ENCODE results near the gene LIMS2.

DNA sequence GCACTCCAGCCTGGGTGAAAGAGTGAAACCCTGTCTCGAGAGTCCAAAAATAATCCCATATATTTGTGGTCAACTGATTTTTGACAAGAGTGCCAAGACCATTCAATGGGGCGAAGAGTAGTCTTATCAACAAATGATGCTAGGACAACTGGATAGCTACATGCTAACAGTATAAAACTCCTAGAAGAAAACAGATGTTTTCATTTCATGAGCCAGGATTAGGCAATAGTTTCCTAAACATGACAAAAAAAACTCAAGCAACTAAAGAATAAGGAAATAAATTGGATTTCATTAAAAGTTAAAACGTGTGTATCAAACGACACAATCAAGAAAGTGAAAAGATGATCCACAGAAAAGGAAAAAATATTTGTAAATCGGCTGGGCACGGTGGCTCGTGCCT, 6.3 kb downstream of the LIMS2 start:
- TF ChIP-seq CTCF (optimal IDR thresholded peaks at IDR 0.05 in 1 of 3, IDR thresholded peaks at IDR 0.05 in 1 of 3, conservative IDR thresholded peaks at IDR 0.05 in 1 of 3; ENCODE audit: extremely low read depth in 1 of 3, insufficient read depth in 2 of 3, low read length in 3 of 3), result no peak
- TF ChIP-seq EZH2 (IDR thresholded peaks at IDR 0.05; ENCODE audit: low read length), result no peak
